Choroid plexus epithelial cell (primary cell): ENCODE results near the gene TRIM4.

Experiments
- DNase-seq: peaks from one replicate; pipeline ENCODE4 v3.0.0-alpha.2; 2010; ENCODE audit warnings: low read depth
- H3K4me3 ChIP-seq: 2 replicates; pipeline ENCODE4 v1.5.1; 2011; ENCODE audit warnings: low read depth, mild to moderate bottlenecking, control low read depth, low read length, moderate library complexity
- TF ChIP-seq, protein P1 (sequence below): conservative IDR thresholded peaks from 2 replicates; pipeline ENCODE4 v1.5.1; 2011; ENCODE audit warnings: low read depth, mild to moderate bottlenecking, control low read depth, inconsistent platforms, low read length, moderate library complexity

TRIM4 gene

DNA sequence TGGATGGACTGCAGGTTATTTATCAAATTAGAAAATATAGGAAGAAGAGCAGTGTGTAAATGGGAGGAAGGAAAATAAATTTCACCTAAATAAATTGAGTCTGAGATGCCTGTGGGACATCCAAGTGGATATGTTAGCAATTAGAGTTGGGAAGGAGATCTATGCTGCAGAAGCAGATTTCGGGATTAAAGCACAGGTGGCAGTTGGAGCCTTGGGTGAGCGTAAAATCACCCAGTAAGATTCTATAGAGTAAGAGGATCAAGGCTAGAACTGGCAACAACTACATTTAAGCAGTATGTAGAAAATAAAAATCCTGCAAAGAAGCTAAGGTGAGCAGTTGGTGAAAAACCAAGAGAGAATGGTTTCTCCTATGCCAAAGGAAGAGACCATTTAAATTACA, 8.4 kb downstream of the TRIM4 start:
- DNase-seq, result no peak
- no peak overlapping the region for H3K4me3 ChIP-seq
- TF ChIP-seq, protein P1, sequence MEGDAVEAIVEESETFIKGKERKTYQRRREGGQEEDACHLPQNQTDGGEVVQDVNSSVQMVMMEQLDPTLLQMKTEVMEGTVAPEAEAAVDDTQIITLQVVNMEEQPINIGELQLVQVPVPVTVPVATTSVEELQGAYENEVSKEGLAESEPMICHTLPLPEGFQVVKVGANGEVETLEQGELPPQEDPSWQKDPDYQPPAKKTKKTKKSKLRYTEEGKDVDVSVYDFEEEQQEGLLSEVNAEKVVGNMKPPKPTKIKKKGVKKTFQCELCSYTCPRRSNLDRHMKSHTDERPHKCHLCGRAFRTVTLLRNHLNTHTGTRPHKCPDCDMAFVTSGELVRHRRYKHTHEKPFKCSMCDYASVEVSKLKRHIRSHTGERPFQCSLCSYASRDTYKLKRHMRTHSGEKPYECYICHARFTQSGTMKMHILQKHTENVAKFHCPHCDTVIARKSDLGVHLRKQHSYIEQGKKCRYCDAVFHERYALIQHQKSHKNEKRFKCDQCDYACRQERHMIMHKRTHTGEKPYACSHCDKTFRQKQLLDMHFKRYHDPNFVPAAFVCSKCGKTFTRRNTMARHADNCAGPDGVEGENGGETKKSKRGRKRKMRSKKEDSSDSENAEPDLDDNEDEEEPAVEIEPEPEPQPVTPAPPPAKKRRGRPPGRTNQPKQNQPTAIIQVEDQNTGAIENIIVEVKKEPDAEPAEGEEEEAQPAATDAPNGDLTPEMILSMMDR, result no peak

DNA sequence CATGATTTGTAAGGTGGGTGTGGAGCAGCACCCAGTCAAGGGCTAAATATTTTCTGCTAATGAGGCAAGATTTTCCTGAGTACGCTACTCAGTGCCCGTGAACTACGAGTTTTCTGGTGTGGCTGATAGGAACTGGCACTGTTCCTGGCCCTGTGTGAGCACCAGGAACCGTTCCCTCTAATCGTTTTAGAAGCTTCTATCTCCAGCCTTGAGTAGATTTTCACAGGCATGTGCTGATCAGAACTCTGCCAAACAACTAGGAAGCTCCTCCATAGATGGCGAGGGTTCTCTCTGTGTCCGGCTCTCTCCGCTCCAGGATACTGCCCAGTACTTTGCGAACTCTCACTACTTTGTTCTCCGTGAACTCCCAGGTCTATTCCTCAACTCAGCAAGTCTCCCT, 17.7 kb downstream of the TRIM4 start:
- no peak for DNase-seq
- TF ChIP-seq, protein P1, result no peak
- H3K4me3 ChIP-seq, result no peak overlapping the region

DNA sequence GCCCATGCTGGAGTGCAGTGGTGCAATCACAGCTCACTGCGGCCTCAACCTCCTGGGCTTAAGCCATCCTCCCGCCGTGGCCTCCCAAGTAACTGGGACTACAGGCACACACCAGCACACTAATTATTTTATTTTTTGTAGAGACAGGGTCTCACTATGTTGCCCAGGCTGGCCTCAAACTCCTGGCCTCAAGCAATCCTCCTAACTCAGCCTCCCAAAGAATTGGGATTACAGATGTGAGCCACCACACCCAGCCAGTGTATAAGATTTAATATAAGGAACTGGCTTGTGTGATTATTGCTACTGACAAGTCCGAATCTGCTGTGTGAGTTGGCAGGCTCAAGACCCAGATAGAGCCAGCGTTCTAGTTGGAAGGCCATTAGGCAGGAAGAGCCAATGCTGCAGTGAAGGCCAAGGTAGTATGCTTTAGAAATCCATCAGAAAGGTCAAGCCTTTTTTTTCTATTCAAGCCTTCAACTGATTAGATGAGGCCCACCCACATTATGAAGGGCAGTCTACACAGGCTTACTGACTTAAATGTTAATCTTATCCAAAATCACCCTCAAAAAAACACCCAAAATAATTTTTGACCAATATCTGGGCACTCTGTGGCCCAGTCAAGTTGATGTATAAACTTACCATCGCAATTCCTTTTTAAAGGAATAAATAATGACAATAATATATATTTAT, 19.4 kb downstream of the TRIM4 start:
- no peak overlapping the region for H3K4me3 ChIP-seq
- no peak for DNase-seq
- TF ChIP-seq, protein P1, result no peak

DNA sequence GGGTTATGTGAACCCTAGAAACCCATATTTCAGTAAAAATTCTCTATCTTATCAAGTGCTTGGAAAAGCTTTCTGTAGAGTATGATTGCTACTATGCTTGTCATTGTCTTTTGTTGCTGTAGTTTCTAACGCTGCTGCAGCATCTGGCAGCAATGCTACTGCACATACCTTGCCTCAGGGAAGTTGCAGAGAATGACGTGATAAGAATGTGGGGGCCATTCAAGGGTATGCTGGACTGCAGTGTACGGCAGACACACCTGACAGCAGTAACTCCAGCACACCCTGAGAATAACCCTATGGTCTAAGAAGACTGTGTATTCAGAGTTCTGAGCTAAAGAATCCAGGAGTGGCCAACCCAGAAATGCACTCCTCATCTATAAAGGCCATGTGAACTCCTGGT, 20.5 kb downstream of the TRIM4 start:
- no peak overlapping the region for H3K4me3 ChIP-seq
- TF ChIP-seq, protein P1, result no peak
- no peak for DNase-seq

GRCh38 chr7:99898023-99898357, 21.3 kb downstream of the TRIM4 start:
- no peak overlapping the region for H3K4me3 ChIP-seq
- TF ChIP-seq, protein P1, result no peak
- DNase-seq, result no peak

DNA sequence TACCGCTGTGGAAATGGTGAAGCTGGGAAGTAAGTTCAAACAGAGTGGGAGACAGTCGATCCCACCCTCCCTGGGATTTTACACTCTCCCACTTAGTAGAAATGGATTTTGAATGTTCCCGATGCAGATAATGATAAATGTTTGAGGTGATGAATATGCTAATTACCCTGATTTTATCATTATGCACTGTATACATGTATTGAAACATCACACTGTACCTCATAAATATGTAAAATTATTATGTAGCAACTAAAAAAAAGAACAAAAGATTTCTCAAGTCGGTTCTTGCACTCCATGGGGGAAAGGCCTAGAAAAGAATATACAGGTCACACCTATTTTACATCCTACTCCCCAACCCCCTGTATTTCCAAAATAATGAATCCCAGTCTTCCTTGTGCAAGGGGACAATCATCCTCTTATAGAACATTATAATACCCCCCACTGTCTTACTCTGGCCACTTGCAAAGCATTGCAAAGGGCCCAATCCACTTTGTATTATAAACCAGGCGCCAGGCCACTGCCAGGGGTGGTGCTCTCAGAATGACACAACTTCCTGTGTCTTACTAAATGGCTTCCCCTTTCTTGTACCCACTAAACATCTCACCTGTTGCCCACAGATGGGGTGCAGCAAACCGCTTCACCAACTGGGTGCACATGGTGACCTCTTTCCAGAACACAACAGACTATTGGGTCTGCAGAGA, 21.9 kb downstream of the TRIM4 start:
- H3K4me3 ChIP-seq, result no peak overlapping the region
- DNase-seq, result no peak
- TF ChIP-seq, protein P1, result no peak

GRCh38 chr7:99894738-99895137, 24.6 kb downstream of the TRIM4 start:
- no peak for DNase-seq
- H3K4me3 ChIP-seq, result no peak overlapping the region
- TF ChIP-seq, protein P1, result no peak
